ENCODE data around the gene CDIP1.
"Not testable (repeated sequence)": the region's sequence is repeated elsewhere in the genome, so short reads cannot be mapped to it uniquely, and the experiment has no call there.

Gene CDIP1

DNA sequence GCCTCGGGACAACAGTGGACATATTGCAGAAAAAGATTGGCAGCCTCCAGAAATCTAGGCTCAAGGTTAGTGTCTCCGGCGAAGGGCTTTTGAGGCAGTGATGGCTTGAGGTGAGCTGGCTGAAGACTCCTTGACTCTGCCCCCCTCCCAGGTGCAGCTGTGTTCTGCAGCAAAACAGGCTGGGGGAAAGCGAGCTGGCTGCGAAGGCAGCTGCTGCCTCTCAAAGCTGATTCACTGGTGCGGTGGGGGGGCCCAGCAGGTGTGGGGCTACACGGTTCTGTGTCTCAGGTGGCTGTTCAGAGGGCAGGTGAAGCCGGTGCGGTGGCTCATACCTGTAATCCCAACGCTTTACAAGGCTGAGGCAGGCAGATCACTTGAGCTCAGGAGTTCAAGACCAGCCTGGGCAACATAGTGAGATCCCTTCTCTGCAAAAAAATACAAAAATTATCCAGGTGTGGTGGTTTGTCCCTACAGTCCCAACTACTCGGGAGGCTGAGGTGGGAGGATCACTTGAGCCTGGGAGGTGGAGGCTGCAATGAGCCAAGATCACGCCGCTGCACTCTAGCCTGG, 40.5 kb upstream of the CDIP1 start:
- no peaks in the 10 kb centered on the region for H3K36me3 ChIP-seq (ENCODE audit: insufficient read depth)
- no peak overlapping the region for H3K4me2 ChIP-seq
- no peak overlapping the region for H3K4me3 ChIP-seq (IDR thresholded peaks at IDR 0.05; ENCODE audit: insufficient read depth, low read depth, low read length)
- no peak overlapping the region for H3K27ac ChIP-seq
- TF ChIP-seq, protein P1, sequence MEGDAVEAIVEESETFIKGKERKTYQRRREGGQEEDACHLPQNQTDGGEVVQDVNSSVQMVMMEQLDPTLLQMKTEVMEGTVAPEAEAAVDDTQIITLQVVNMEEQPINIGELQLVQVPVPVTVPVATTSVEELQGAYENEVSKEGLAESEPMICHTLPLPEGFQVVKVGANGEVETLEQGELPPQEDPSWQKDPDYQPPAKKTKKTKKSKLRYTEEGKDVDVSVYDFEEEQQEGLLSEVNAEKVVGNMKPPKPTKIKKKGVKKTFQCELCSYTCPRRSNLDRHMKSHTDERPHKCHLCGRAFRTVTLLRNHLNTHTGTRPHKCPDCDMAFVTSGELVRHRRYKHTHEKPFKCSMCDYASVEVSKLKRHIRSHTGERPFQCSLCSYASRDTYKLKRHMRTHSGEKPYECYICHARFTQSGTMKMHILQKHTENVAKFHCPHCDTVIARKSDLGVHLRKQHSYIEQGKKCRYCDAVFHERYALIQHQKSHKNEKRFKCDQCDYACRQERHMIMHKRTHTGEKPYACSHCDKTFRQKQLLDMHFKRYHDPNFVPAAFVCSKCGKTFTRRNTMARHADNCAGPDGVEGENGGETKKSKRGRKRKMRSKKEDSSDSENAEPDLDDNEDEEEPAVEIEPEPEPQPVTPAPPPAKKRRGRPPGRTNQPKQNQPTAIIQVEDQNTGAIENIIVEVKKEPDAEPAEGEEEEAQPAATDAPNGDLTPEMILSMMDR (conservative IDR thresholded peaks at IDR 0.05; ENCODE audit: low read depth, low read length): no peak
- no peak overlapping the region for H3K9ac ChIP-seq
- H4K20me1 ChIP-seq (ENCODE audit: insufficient read depth): no peaks in the 10 kb centered on the region
- H3K79me2 ChIP-seq (ENCODE audit: insufficient read depth, low read depth): no peaks in the 10 kb centered on the region
- no peaks in the 10 kb centered on the region for H3K4me1 ChIP-seq (ENCODE audit: low read depth, poor library complexity, severe bottlenecking)
- no peaks in the 10 kb centered on the region for H3K27me3 ChIP-seq (ENCODE audit: insufficient read depth, low read depth)
- H2AFZ ChIP-seq (ENCODE audit: low read depth): no peak overlapping the region

DNA sequence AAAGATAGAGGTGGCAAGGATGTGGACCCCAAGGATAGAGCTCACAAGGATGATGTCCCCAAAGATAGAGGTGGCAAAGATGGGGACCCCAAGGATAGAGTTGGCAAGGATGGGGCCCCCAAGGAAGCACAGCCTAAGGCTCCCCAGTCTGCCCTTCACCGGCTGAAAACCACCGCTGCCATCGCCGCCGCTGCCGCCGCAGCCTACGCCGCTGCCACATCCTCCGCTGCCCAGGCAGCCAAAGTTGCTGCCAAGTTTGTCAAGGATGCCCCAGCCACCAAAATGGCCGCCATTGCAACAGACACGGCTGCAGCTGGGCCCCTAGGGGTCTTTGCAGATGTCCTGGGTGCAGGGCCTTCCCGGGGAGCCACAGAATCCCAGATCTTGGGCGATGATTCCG, 37.4 kb upstream of the CDIP1 start:
- Histone ChIP-seq H3K27me3 (ENCODE audit: insufficient read depth, low read depth) (no peaks in the 10 kb centered on the region), H3K9ac (no peak overlapping the region), H3K4me2 (no peak overlapping the region), H3K4me3 (IDR thresholded peaks at IDR 0.05; ENCODE audit: insufficient read depth, low read depth, low read length) (no peak overlapping the region), H3K79me2 (ENCODE audit: insufficient read depth, low read depth) (no peaks in the 10 kb centered on the region), H3K4me1 (ENCODE audit: low read depth, poor library complexity, severe bottlenecking) (no peaks in the 10 kb centered on the region), H3K36me3 (ENCODE audit: insufficient read depth) (no peaks in the 10 kb centered on the region), H3K27ac (no peak overlapping the region), H4K20me1 (ENCODE audit: insufficient read depth) (no peaks in the 10 kb centered on the region), H2AFZ (ENCODE audit: low read depth) (no peak overlapping the region)
- TF ChIP-seq, protein P1 (conservative IDR thresholded peaks at IDR 0.05; ENCODE audit: low read depth, low read length): no peak

DNA sequence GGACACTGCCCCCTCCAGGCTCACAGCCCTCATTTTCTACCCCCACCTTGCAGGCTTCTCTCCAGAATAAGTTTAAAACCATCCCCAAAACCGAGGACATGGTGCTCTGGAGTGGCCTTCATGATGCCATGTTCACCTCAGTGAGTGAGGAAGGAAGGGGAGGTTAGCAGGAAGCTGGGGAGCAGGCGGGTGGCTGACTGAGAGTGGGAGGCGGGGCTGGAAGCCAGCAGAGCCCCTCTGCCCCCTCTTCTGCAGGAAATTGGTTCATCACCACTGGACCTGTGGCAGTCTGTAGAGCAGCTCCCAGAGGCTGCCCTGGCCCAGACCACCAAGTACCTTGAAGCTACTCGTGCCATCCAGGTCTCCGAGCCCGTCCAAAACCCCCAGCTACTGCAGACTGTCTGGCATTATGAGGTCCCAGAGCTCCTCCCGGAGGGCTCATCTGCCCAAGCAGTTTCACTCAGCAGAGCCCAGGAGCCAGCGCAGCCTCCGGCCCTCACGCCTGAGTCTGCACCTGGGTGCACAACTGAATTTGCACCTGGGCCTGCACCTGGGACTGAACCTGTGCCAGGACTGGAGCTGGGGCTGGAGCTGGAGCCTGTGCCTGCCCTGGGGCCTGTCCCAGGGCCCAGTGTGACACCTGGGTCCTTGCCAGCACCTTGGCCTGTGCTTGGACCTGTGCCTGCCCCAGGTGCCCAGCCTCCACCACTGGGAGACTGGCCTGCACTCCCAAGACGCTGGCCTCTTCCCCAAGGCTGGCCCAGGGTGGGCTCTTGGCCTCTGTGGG, 36.5 kb upstream of the CDIP1 start:
- H3K79me2 ChIP-seq (ENCODE audit: insufficient read depth, low read depth): no peaks in the 10 kb centered on the region
- no peaks in the 10 kb centered on the region for H3K36me3 ChIP-seq (ENCODE audit: insufficient read depth)
- no peak overlapping the region for H3K4me3 ChIP-seq (IDR thresholded peaks at IDR 0.05; ENCODE audit: insufficient read depth, low read depth, low read length)
- H3K4me1 ChIP-seq (ENCODE audit: low read depth, poor library complexity, severe bottlenecking): no peaks in the 10 kb centered on the region
- no peak overlapping the region for H2AFZ ChIP-seq (ENCODE audit: low read depth)
- no peak overlapping the region for H3K9ac ChIP-seq
- H4K20me1 ChIP-seq (ENCODE audit: insufficient read depth): no peaks in the 10 kb centered on the region
- TF ChIP-seq, protein P1 (conservative IDR thresholded peaks at IDR 0.05; ENCODE audit: low read depth, low read length): 0 out of 2 replicates have a peak, but pooled peaks have one; percentile 21
- no peak overlapping the region for H3K4me2 ChIP-seq
- no peak overlapping the region for H3K27ac ChIP-seq
- H3K27me3 ChIP-seq (ENCODE audit: insufficient read depth, low read depth): no peaks in the 10 kb centered on the region

DNA sequence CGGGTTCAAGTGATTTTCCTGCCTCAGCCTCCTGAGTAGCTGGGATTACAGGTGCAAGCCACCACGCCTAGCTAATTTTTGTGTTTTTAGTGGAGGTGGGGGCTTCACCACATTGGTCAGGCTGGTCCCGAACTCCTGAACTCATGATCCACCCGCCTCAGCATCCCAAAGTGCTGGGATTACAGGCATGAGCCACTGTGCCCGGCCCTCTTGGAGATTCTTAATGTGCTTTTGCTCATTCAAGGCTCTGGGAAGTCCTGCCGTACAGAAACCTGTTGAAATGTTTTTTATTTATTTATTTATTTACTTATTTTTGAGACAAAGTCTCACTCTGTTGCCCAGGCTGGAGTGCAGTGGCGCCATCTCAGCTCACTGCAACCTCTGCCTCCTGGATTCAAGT, 35.4 kb upstream of the CDIP1 start:
- not testable (repeated sequence) for H3K4me3 ChIP-seq (IDR thresholded peaks at IDR 0.05; ENCODE audit: insufficient read depth, low read depth, low read length); H3K27ac ChIP-seq; H3K27me3 ChIP-seq (ENCODE audit: insufficient read depth, low read depth); H4K20me1 ChIP-seq (ENCODE audit: insufficient read depth); H3K4me1 ChIP-seq (ENCODE audit: low read depth, poor library complexity, severe bottlenecking); H3K79me2 ChIP-seq (ENCODE audit: insufficient read depth, low read depth); H2AFZ ChIP-seq (ENCODE audit: low read depth); H3K4me2 ChIP-seq; H3K9ac ChIP-seq; H3K36me3 ChIP-seq (ENCODE audit: insufficient read depth)

DNA sequence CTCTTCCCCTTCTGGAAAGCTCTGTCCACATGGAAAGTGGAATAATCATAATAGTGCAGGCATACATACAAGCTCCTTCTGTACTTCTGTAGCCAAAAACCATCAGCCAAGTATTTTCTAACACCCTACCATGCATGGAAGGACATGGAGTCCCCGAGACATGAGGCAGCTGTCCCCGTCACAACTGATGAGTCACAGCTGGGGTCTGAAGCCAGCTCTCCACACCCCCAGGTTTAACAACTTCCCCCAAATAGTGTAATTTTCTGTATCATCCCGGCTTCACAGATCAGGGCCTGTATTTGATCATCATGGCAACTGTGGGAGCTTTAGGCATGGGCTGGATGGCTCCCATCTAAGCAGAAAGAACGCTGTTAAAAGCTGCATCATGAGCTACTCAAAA, 34.1 kb upstream of the CDIP1 start:
- Histone ChIP-seq H3K79me2 (ENCODE audit: insufficient read depth, low read depth) (no peaks in the 10 kb centered on the region), H3K9ac (no peak overlapping the region), H3K27ac (no peak overlapping the region), H2AFZ (ENCODE audit: low read depth) (no peak overlapping the region), H3K4me3 (IDR thresholded peaks at IDR 0.05; ENCODE audit: insufficient read depth, low read depth, low read length) (no peak overlapping the region), H3K4me2 (no peak overlapping the region), H3K4me1 (ENCODE audit: low read depth, poor library complexity, severe bottlenecking) (no peaks in the 10 kb centered on the region), H4K20me1 (ENCODE audit: insufficient read depth) (no peaks in the 10 kb centered on the region), H3K36me3 (ENCODE audit: insufficient read depth) (no peaks in the 10 kb centered on the region), H3K27me3 (ENCODE audit: insufficient read depth, low read depth) (no peaks in the 10 kb centered on the region)
- TF ChIP-seq, protein P1 (conservative IDR thresholded peaks at IDR 0.05; ENCODE audit: low read depth, low read length): no peak

Data from KMS-11 (cell line).